Measurements from ENCODE around the gene UNC5C. TPM values are rescaled to one million over a fixed set of nuclear protein-coding genes. Genes with fewer than 3 reads are reported as not detected.

Gene UNC5C
- total RNA-seq, 1 donor from 2014 or later, result 2.0 TPM

DNA sequence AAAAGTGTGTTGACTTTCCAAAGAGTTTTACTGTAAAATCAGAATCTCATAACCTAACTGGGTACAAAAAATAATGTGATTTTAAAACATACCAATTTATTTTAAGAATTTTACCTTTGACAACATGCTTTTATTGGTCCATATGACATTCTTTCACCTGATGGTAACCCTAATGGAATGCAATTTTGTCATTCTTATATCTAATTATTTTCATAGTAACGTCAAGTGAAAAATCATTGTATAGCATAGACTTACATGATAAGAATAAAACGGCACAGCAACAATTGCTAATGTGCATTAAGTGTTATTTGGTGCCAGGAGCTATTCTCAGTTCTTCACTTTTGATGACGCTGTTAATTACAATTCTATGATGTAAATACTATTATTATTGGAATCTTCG, 13.6 kb downstream of the UNC5C start:
- Histone ChIP-seq H3K4me1 (no peaks in the 10 kb centered on the region), H3K27me3 (ENCODE audit: low read depth) (no peaks in the 10 kb centered on the region), H3K9me3 (replicated peaks) (no peaks in the 10 kb centered on the region), H3K27ac (replicated peaks) (peak overlapping the region; percentile 4), H3K4me3 (no peak overlapping the region), H3K36me3 (no peaks in the 10 kb centered on the region)
- intact Hi-C loops (cut with micrococcal nuclease), result no loop called here
- DNase-seq, result no peak
- TF ChIP-seq, protein P1, sequence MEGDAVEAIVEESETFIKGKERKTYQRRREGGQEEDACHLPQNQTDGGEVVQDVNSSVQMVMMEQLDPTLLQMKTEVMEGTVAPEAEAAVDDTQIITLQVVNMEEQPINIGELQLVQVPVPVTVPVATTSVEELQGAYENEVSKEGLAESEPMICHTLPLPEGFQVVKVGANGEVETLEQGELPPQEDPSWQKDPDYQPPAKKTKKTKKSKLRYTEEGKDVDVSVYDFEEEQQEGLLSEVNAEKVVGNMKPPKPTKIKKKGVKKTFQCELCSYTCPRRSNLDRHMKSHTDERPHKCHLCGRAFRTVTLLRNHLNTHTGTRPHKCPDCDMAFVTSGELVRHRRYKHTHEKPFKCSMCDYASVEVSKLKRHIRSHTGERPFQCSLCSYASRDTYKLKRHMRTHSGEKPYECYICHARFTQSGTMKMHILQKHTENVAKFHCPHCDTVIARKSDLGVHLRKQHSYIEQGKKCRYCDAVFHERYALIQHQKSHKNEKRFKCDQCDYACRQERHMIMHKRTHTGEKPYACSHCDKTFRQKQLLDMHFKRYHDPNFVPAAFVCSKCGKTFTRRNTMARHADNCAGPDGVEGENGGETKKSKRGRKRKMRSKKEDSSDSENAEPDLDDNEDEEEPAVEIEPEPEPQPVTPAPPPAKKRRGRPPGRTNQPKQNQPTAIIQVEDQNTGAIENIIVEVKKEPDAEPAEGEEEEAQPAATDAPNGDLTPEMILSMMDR (IDR thresholded peaks at IDR 0.05; ENCODE audit: borderline replicate concordance), result no peak

DNA sequence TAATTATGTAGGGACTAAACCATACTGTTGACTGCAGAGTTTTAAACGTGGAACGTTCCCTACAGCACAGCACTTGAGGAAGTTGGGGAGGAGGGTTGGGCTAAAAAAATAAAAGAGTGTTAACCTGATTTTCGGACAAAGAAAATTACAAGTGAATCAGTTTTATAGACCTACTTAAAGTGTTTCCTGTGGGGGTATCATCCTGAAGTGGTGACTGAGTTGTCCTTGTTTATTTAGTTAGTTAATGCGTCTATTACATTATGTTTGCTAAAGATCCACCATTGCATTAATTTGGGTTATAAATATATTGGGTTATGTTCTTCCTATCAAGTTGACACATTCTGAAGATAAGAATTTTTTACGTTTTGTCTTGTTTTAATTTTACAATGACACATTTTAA, 14.7 kb downstream of the UNC5C start:
- Histone ChIP-seq H3K27me3 (ENCODE audit: low read depth) (no peaks in the 10 kb centered on the region), H3K36me3 (no peaks in the 10 kb centered on the region), H3K4me1 (no peaks in the 10 kb centered on the region), H3K9me3 (replicated peaks) (no peaks in the 10 kb centered on the region), H3K4me3 (peak overlapping the region; percentile 4), H3K27ac (replicated peaks) (peak overlapping the region; percentile 4)
- no peak for DNase-seq
- intact Hi-C loops (cut with micrococcal nuclease), result no loop called here
- TF ChIP-seq, protein P1 (IDR thresholded peaks at IDR 0.05; ENCODE audit: borderline replicate concordance), result no peak

DNA sequence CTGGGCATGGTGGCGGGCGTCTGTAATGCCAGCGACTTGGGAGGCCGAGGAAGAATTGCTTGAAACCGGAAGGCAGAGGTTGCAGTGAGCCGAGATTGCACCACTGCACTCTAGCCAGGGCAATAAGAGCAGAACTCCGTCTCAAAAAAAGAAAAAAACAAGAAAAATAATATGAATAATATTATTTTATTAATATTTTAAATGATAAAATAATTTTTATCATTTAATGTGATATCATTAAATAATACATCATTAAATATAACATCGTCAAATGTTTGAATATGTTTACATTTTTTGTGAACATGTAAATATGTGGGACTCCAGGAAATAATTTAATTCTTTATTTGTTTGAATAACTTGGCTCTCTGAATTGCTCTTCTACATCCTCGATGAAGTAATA, 15.5 kb downstream of the UNC5C start:
- H3K9me3 ChIP-seq (replicated peaks), result no peaks in the 10 kb centered on the region
- H3K4me1 ChIP-seq, result no peaks in the 10 kb centered on the region
- H3K27ac ChIP-seq (replicated peaks), result peak overlapping the region; percentile 4
- intact Hi-C loops (cut with micrococcal nuclease), result no loop called here
- no peaks in the 10 kb centered on the region for H3K36me3 ChIP-seq
- no peaks in the 10 kb centered on the region for H3K27me3 ChIP-seq (ENCODE audit: low read depth)
- DNase-seq, result no peak
- no peak overlapping the region for H3K4me3 ChIP-seq
- TF ChIP-seq, protein P1 (IDR thresholded peaks at IDR 0.05; ENCODE audit: borderline replicate concordance), result no peak

DNA sequence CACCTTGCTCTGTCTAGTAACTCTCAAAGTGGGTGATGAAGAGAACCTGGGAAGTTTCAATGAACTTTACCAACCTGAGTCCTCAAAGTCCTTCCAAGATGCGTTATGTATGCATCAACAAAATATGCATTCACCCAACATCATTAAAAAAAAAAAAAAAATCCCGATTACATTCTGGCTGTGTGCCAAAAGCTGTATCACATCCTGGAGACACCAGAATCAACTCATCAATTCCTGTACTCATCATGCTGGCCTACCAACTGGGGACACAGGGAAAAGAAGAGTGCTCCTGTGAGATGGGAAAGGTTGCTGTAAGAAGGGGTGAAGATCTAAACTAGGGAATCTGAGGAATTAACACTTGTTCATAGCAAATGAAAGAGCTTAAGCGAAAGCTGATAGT, 16.5 kb downstream of the UNC5C start:
- no peak for DNase-seq
- intact Hi-C loops (cut with micrococcal nuclease), result no loop called here
- H3K27me3 ChIP-seq (ENCODE audit: low read depth), result no peaks in the 10 kb centered on the region
- H3K27ac ChIP-seq (replicated peaks), result no peak overlapping the region
- H3K4me3 ChIP-seq, result no peak overlapping the region
- H3K9me3 ChIP-seq (replicated peaks), result no peaks in the 10 kb centered on the region
- no peaks in the 10 kb centered on the region for H3K36me3 ChIP-seq
- TF ChIP-seq, protein P1 (IDR thresholded peaks at IDR 0.05; ENCODE audit: borderline replicate concordance), result no peak
- no peaks in the 10 kb centered on the region for H3K4me1 ChIP-seq

DNA sequence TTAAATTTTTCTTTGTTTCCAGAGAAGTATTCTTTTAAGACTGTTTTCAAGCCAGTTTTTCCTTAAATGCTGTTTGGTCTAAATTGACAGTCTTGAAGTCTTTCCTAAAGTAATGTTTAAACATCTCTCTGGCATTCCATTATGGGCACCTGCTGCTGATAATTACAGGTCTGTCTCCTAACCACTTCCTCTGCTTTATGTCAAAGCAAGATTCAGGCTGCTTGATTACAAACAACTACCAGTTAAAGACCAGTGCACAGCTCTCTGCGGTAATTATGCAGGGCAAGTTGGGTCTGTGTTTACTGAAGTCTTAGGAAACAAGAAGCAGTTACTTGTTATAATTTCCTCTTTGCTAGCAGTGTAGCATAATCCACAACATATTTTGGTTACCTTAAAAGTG, 17.6 kb downstream of the UNC5C start:
- TF ChIP-seq, protein P1 (IDR thresholded peaks at IDR 0.05; ENCODE audit: borderline replicate concordance), result no peak
- no peak overlapping the region for H3K27ac ChIP-seq (replicated peaks)

DNA sequence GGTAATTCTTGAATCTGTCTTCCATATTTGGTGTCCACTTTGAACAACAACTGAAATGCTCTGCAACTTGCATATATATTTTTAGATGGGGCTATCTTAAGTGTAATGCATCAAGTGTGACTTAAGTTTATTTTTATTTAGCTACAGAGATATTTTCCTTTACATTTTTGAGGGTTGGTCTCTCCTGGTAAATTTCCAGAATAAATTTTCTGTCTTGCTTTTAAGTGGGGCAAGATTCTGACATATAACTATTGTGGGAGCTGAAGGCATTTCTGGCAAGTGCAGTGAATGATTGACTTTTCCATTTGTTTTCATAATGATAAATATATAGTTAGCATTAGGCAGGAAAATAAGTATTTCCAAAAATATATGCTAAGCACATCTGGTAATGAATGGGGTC, 18.8 kb downstream of the UNC5C start:
- Histone ChIP-seq H3K27ac (replicated peaks) (no peak overlapping the region), H3K36me3 (no peaks in the 10 kb centered on the region), H3K4me1 (no peaks in the 10 kb centered on the region), H3K27me3 (ENCODE audit: low read depth) (no peaks in the 10 kb centered on the region), H3K9me3 (replicated peaks) (no peaks in the 10 kb centered on the region), H3K4me3 (no peak overlapping the region)
- DNase-seq, result no peak
- TF ChIP-seq, protein P1 (IDR thresholded peaks at IDR 0.05; ENCODE audit: borderline replicate concordance), result no peak
- intact Hi-C loops (cut with micrococcal nuclease), result no loop called here

More for the DNA sequence above, 17.6 kb downstream of the UNC5C start:
- H3K4me3 ChIP-seq, result no peak overlapping the region
- no peak for DNase-seq
- H3K36me3 ChIP-seq, result no peaks in the 10 kb centered on the region
- no peaks in the 10 kb centered on the region for H3K9me3 ChIP-seq (replicated peaks)
- H3K4me1 ChIP-seq, result no peaks in the 10 kb centered on the region
- H3K27me3 ChIP-seq (ENCODE audit: low read depth), result no peaks in the 10 kb centered on the region
- intact Hi-C loops (cut with micrococcal nuclease), result no loop called here

Data from left ventricle myocardium inferior (tissue), 1 donor.